ENCODE data around the gene SYT5.

The SYT5 gene

GRCh38 chr19:55131421-55131820 is 48.7 kb downstream of the SYT5 start:
- no peak for TF ChIP-seq CTCF (conservative IDR thresholded peaks at IDR 0.05; ENCODE audit: low read depth, low read length)
- no peak for DNase-seq (ENCODE audit: low read depth)
- no peak overlapping the region for H3K4me3 ChIP-seq (ENCODE audit: low read depth, low read length)
